Measurements from ENCODE around the gene ZFR.
"Not testable (repeated sequence)": the region's sequence is repeated elsewhere in the genome, so short reads cannot be mapped to it uniquely, and the experiment has no call there.

Gene ZFR

GRCh38 chr5:32323741-32324140, 120.8 kb downstream of the ZFR start:
- H3K27ac ChIP-seq, result no peak overlapping the region
- TF ChIP-seq CTCF (IDR thresholded peaks at IDR 0.05) (no peak), ZFX (IDR thresholded peaks at IDR 0.05; ENCODE audit: borderline replicate concordance) (no peak)

- TF ChIP-seq CTCF (IDR thresholded peaks at IDR 0.05) (no peak), ZFX (IDR thresholded peaks at IDR 0.05; ENCODE audit: borderline replicate concordance) (no peak)
- H3K27ac ChIP-seq, result no peak overlapping the region
These were observed 121.7 kb downstream of the ZFR start for GRCh38 chr5:32322882-32323281.

GRCh38 chr5:32321787-32322186, 122.8 kb downstream of the ZFR start:
- H3K27ac ChIP-seq, result not testable (repeated sequence)

GRCh38 chr5:32320576-32320975, 124.0 kb downstream of the ZFR start:
- no peak overlapping the region for H3K27ac ChIP-seq
- no peak for TF ChIP-seq ZFX (IDR thresholded peaks at IDR 0.05; ENCODE audit: borderline replicate concordance)
- no peak for TF ChIP-seq CTCF (IDR thresholded peaks at IDR 0.05)

GRCh38 chr5:32319926-32320543, 124.5 kb downstream of the ZFR start:
- no peak overlapping the region for H3K27ac ChIP-seq
- TF ChIP-seq CTCF (IDR thresholded peaks at IDR 0.05) (no peak), ZFX (IDR thresholded peaks at IDR 0.05; ENCODE audit: borderline replicate concordance) (no peak)

- H3K27ac ChIP-seq, result no peak overlapping the region
- TF ChIP-seq ZFX (IDR thresholded peaks at IDR 0.05; ENCODE audit: borderline replicate concordance), result no peak
- TF ChIP-seq CTCF (IDR thresholded peaks at IDR 0.05), result no peak
These were observed 125.1 kb downstream of the ZFR start for GRCh38 chr5:32319392-32319791.

- TF ChIP-seq ZFX (IDR thresholded peaks at IDR 0.05; ENCODE audit: borderline replicate concordance), result no peak
- no peak for TF ChIP-seq CTCF (IDR thresholded peaks at IDR 0.05)
- no peak overlapping the region for H3K27ac ChIP-seq
These were observed 127.5 kb downstream of the ZFR start for GRCh38 chr5:32317041-32317440.

Measured in 22Rv1 (cell line).